Esophagus squamous epithelium (tissue), 5 donors: ENCODE data around the gene ALKBH3. TPM values are rescaled to one million over a fixed set of nuclear protein-coding genes. Genes with fewer than 3 reads are reported as not detected.
A peak's percentile ranks its signal among the peaks of the same experiment; 100 is the strongest.

Experiments used
- DNase-seq: peaks from one replicate; lab custom pipeline; 2025; lab: John Stamatoyannopoulos, UW
- H3K27ac ChIP-seq, 4 donors: fragments of 200-600 bp; sonication (generic); one replicate each; pipeline ENCODE4 v1.5.1; 2016 to 2019; ENCODE audit warnings: mild to moderate bottlenecking in 1 of 4
- H3K27me3 ChIP-seq, 4 donors: fragments of 200-600 bp; sonication (generic); 1 replicate in 3 of 4; 2 replicates in 1 of 4; pipeline versions ENCODE4 v1.5.1 to v1.6.0; 2017 to 2021; ENCODE audit warnings: antibody characterized with exemption in 1 of 4
- H3K36me3 ChIP-seq, 3 donors: fragments of 200-600 bp; sonication (generic); one replicate each; pipeline ENCODE4 v1.5.1; 2016 to 2019
- H3K4me1 ChIP-seq, 3 donors: fragments of 200-600 bp; sonication (generic); one replicate each; pipeline ENCODE4 v1.5.1; 2017 to 2019
- H3K4me3 ChIP-seq, 4 donors: fragments of 200-600 bp; sonication (generic); 1 replicate in 3 of 4; 2 replicates in 1 of 4; pipeline ENCODE4 v1.5.1; 2016 to 2019; ENCODE audit warnings: mild to moderate bottlenecking in 2 of 4, moderate library complexity in 1 of 4
- H3K9me3 ChIP-seq, 3 donors: fragments of 200-600 bp; sonication (generic); one replicate each; pipeline ENCODE4 v1.5.1; 2016 to 2019
- POLR2A ChIP-seq, 4 donors: fragments of 450-650 bp; IDR thresholded peaks; one replicate each; pipeline ENCODE4 v1.6.1; 2017; ENCODE audit warnings: antibody characterized with exemption in 4 of 4, mild to moderate bottlenecking in 4 of 4, moderate library complexity in 3 of 4
- WGBS, 2 donors: methylation state at CpG; one replicate each; pipeline ENCODE4 v1.1.5; 2018; 5-methylcytosine and 5-hydroxymethylcytosine counted together
- intact Hi-C: fragments of 100-400 bp; cut with DNase I; formaldehyde crosslinking; loops from one replicate; pipeline ENCODE4 v1.15.0; 2022
- total RNA-seq, 4 donors: library from RNA; depleted of rRNA; stranded (reverse); fragments of >200 nt; gene quantifications; one replicate each; pipeline ENCODE4 v1.1.0, GENCODE V29; 2016
- TF ChIP-seq, protein P1 (sequence below), 6 experiments: fragments of 450-650 bp in 4 of 6; fragments of 200-600 bp in 2 of 6; sonication (generic) in 2 of 6; IDR thresholded peaks; one replicate each; pipeline ENCODE4 v1.5.1; 2016 to 2019; ENCODE audit warnings: antibody characterized with exemption in 6 of 6, mild to moderate bottlenecking in 4 of 6, moderate library complexity in 4 of 6
- donor health status: DM: yes; HTN: yes; CAD: no.

ALKBH3 gene
- total RNA-seq = 10 to 100 TPM; 25.6 to 41.2 (median 30.7) TPM

DNA sequence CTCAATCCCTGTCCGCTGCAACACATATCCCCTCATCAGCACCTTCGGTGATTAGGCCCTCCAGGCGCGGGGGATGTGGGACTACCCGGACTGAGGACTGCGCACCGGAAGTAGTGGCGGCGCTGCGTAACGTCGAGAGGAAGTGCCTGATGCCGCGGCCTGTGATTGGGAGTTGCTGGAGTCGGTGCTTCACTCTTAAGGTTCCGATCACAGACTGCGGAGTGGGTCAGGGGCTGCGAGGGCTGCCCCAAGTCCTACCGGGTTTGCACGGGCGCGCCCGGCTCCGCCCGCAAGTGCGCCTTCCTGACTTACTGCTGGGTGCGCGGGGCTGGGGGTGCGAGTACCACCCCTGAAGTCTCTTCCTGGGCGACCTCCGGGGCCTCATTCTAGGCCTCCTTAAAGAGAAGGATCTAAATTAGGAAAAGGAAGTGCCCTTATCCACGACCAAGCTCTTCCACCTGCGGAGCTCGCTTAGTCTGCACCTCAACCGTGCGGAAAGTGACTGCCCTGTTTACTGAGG is at the start of gene ALKBH3:
Gene ALKBH3, plus strand, starts transcription at position 192 of the 520 bp plus-strand sequence. CDS start 1,822 bp downstream, outside the sequence.
- peak; percentile 57 for DNase-seq
- Histone ChIP-seq H3K9me3 (no peaks in the 10 kb centered on the region), H3K27ac (peak within 1 kb of the TSS; percentile 65 to 85 (median 80)), H3K27me3 (peaks cover 0 to 39% (median 0%) of the 10 kb centered on the region in 4 donors), H3K4me1 (peaks cover 0 to 24% (median 16%) of the 10 kb centered on the region in 3 donors), H3K4me3 (peak within 1 kb of the TSS; percentile 72 to 91 (median 88)), H3K36me3 (peaks cover 0 to 35% (median 0%) of the 10 kb centered on the region in 3 donors)
- 1 to 2% methylated on average over 17 to 28 of the region's 36 CpGs for WGBS, 2 donors
- intact Hi-C loops = no loop called here
- TF ChIP-seq, protein P1, sequence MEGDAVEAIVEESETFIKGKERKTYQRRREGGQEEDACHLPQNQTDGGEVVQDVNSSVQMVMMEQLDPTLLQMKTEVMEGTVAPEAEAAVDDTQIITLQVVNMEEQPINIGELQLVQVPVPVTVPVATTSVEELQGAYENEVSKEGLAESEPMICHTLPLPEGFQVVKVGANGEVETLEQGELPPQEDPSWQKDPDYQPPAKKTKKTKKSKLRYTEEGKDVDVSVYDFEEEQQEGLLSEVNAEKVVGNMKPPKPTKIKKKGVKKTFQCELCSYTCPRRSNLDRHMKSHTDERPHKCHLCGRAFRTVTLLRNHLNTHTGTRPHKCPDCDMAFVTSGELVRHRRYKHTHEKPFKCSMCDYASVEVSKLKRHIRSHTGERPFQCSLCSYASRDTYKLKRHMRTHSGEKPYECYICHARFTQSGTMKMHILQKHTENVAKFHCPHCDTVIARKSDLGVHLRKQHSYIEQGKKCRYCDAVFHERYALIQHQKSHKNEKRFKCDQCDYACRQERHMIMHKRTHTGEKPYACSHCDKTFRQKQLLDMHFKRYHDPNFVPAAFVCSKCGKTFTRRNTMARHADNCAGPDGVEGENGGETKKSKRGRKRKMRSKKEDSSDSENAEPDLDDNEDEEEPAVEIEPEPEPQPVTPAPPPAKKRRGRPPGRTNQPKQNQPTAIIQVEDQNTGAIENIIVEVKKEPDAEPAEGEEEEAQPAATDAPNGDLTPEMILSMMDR (IDR thresholded peaks at IDR 0.05) = peak in 4 of 6 experiments; percentile 8 to 53 (median 20)
- peak in 1 of 4 donors; percentile 33 for TF ChIP-seq POLR2A (IDR thresholded peaks at IDR 0.05)

DNA sequence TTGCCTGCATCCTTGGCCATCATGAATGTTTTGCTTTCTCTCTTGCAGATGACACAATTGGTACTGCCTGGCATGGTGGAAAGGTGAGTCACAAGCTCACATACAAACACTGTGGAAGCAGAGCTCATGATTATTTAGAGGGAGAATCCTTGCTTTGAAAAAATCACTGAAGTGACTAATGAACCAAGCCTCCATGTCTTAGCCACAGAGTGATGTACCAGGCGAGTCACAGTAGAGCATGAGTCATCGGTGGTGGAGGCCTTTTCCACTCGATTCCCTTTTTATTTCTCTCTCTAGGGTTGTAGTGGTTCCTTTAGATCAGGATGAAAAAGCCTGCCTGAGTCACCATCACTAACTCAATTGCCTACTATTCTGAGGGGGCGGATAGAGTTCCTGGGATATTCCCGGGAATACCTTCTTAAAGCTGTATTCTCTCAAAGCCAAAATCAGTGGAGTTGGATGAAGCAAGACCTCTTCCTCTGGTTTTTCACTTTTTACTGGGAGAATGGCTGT is 49.6 kb upstream of the ALKBH3 start:
- intact Hi-C loops = no loop called here
- DNase-seq = no peak
- H3K9me3 ChIP-seq = no peaks in the 10 kb centered on the region
- peaks cover 0 to 4% (median 0%) of the 10 kb centered on the region in 3 donors for H3K36me3 ChIP-seq
- TF ChIP-seq POLR2A (IDR thresholded peaks at IDR 0.05) = no peak
- TF ChIP-seq, protein P1 (IDR thresholded peaks at IDR 0.05) = no peak
- H3K27ac ChIP-seq = peak overlapping the region in 3 of 4 donors; percentile 31 to 38 (median 36)
- peaks cover 0 to 38% (median 4%) of the 10 kb centered on the region in 3 donors for H3K4me1 ChIP-seq
- no peak overlapping the region for H3K4me3 ChIP-seq
- H3K27me3 ChIP-seq = no peaks in the 10 kb centered on the region
- 12 to 18% methylated on average over 5 of the region's 5 CpGs for WGBS, 2 donors

DNA sequence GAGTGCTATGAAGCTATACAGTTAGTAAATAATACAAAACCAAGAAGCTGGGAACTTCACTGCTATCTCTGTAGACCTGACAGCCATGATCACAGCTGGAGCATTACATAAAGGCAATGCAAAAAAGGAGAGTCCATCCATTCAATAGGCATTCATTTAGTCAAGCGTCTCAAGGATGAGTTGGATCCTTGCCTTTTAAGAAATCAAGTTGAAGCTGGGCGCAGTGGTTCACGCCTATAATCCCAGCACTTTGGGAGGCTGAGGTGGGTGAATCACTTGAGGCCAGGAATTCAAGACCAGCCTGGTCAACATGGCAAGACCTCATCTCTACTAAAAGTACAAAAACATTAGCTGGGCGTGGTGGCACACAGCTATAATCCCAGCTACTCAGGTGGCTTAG is 48.1 kb upstream of the ALKBH3 start:
- TF ChIP-seq POLR2A (IDR thresholded peaks at IDR 0.05) = no peak
- TF ChIP-seq, protein P1 (IDR thresholded peaks at IDR 0.05) = no peak
- Histone ChIP-seq H3K36me3 (peaks cover 0 to 4% (median 0%) of the 10 kb centered on the region in 3 donors), H3K27me3 (no peaks in the 10 kb centered on the region), H3K9me3 (no peaks in the 10 kb centered on the region), H3K4me3 (no peak overlapping the region), H3K27ac (peak overlapping the region in 2 of 4 donors; percentile 21 to 45), H3K4me1 (peaks cover 0 to 39% (median 4%) of the 10 kb centered on the region in 3 donors)
- intact Hi-C loops = no loop called here
- no peak for DNase-seq
- WGBS, 2 donors = 52 to 87% methylated on average over 4 of the region's 4 CpGs

DNA sequence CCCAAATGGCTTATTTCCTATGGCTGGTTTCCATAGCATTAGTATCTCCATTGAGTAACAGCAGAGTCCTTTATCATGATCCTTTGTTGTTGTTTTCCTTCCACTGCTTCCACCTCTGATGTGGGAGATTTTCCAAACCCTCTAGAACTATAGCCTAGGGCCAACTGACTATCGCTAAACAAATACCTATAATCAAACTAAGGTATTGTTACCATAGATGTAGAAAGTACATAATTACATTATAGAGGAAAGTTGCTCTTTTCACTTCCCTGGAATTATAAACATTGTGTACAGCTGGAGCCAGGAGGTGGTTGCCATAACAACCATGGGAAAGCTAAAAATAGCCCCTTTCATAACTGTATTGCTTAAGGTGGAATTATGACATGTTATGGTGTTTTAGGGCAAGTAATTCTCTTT is 47.0 kb upstream of the ALKBH3 start:
- intact Hi-C loops = no loop called here
- no peaks in the 10 kb centered on the region for H3K27me3 ChIP-seq
- no peak for TF ChIP-seq POLR2A (IDR thresholded peaks at IDR 0.05)
- TF ChIP-seq, protein P1 (IDR thresholded peaks at IDR 0.05) = no peak
- H3K9me3 ChIP-seq = no peaks in the 10 kb centered on the region
- H3K27ac ChIP-seq = peak overlapping the region in 1 of 4 donors; percentile 45
- peaks cover 0 to 10% (median 0%) of the 10 kb centered on the region in 3 donors for H3K36me3 ChIP-seq
- DNase-seq = no peak
- H3K4me1 ChIP-seq = peaks cover 0 to 39% (median 4%) of the 10 kb centered on the region in 3 donors
- WGBS, 2 donors = 29 to 55% methylated on average over 1 of the region's 1 CpG
- H3K4me3 ChIP-seq = no peak overlapping the region

DNA sequence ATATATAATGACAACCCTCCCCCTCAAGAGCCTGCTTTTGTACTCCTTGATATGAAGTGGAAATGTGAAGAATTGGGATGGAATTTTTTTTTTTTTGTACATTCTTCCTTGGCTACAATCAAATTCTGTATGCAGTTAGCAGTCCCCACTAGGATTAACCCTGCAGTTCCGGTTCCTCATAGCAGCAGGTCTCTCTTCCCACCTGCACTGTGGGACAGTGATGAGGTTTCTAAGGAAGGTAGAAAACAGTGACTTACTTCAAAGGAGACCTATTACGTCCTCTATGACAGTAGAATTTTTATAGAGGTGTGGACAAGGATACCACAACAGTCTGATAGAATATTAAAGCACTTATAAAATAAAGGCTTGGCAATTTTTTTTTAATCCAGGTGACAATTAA is 46.3 kb upstream of the ALKBH3 start:
- H3K9me3 ChIP-seq = no peaks in the 10 kb centered on the region
- TF ChIP-seq, protein P1 (IDR thresholded peaks at IDR 0.05) = no peak
- TF ChIP-seq POLR2A (IDR thresholded peaks at IDR 0.05) = no peak
- H3K36me3 ChIP-seq = peaks cover 0 to 16% (median 0%) of the 10 kb centered on the region in 3 donors
- H3K4me1 ChIP-seq = peaks cover 0 to 39% (median 4%) of the 10 kb centered on the region in 3 donors
- no peaks in the 10 kb centered on the region for H3K27me3 ChIP-seq
- 93% methylated on average over 2 of the region's 2 CpGs for WGBS, 2 donors
- no peak overlapping the region for H3K4me3 ChIP-seq
- intact Hi-C loops = no loop called here
- no peak overlapping the region for H3K27ac ChIP-seq
- no peak for DNase-seq
